ENCODE results near the gene SMAD3.
"Not testable (repeated sequence)": the region's sequence is repeated elsewhere in the genome, so short reads cannot be mapped to it uniquely, and the experiment has no call there.

The SMAD3 gene

DNA sequence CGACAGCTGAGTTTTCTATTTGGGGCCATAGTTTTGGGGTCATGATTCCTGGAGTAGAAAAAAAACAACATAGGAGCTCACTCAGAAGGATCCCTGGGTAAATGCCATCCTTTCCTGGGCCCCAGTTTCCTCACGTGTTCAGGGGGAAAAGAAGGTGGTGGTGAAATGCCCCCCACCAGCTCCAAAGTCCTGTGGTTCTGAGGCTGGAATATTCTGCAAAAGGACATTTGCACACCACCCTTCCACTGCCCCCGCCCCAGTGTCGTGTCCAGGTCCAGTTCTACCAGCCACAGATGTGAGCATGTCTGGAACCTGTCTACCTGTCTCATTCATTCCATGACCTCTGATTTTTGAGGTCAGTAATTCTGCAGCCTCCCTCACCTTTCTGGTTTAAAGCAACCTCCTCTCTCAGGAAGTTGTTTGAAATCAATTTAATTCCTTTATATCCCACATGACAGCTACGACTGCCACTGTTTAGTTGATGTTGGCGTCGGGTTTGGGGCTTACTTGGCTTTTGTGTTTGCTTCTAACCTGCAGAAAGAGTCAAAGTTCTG is 82.1 kb downstream of the SMAD3 start:
- TF ChIP-seq, protein P1, sequence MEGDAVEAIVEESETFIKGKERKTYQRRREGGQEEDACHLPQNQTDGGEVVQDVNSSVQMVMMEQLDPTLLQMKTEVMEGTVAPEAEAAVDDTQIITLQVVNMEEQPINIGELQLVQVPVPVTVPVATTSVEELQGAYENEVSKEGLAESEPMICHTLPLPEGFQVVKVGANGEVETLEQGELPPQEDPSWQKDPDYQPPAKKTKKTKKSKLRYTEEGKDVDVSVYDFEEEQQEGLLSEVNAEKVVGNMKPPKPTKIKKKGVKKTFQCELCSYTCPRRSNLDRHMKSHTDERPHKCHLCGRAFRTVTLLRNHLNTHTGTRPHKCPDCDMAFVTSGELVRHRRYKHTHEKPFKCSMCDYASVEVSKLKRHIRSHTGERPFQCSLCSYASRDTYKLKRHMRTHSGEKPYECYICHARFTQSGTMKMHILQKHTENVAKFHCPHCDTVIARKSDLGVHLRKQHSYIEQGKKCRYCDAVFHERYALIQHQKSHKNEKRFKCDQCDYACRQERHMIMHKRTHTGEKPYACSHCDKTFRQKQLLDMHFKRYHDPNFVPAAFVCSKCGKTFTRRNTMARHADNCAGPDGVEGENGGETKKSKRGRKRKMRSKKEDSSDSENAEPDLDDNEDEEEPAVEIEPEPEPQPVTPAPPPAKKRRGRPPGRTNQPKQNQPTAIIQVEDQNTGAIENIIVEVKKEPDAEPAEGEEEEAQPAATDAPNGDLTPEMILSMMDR (conservative IDR thresholded peaks at IDR 0.05), result no peak
- H3K27ac ChIP-seq, result peak overlapping the region; percentile 91

DNA sequence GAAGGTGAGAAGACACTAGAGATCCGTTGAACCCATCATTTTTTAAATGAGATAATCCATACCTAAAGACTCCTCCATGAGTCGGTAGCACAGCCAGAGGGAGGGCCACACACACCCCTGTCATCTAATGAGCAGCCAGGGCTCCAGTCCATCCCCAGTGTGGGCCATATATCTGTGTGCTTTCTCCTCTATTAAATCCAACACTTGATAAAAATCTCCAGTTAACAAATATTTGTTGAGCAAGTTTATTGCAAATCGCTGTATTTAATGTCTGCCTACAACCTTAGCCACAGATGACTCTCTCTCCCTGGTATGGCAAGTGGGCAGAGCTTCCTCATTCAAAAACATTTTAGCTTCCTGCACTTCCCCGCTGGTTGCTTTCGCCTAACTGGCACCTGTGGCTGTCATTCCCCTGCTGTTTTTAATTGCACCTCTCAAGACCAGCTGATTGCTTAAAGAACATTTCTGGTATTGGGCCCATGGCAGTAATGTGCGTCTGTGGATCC is 82.8 kb downstream of the SMAD3 start:
- TF ChIP-seq, protein P1 (conservative IDR thresholded peaks at IDR 0.05), result no peak
- H3K27ac ChIP-seq, result peak overlapping the region; percentile 91

DNA sequence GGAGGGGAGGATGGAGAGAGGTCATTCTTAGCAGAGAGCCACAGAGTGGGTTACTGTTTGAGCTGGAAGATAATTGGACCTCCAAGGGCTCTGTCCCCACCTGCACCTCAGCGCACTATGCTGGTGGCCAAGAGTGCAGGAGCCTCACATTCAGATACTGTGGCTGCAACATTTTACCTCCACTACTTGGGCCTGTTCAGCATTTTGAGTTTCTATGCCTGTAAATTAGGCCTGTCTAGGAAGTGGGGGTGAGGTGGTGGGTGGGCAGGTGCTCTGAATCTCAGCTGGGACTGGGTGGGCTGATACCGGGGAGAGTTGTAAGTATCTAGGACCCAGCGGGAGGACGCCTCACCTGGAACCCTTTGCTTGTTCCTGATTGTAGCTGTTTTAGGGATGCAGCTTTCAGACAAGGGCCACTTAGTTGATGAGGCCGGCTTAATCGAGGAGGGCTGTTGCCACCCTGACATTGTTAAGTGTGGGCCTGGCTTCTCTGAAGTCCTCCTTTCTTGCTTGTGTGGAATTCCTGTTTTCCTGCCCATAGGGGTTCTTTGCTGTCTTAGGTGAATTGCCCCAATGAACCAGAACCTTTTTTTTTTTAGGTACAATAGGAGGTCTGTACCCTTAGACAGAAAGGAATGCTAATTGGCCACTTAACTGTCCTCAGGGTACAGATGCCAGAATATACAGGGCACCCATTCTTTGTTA is 83.8 kb downstream of the SMAD3 start:
- TF ChIP-seq, protein P1 (conservative IDR thresholded peaks at IDR 0.05), result no peak
- peak overlapping the region; percentile 91 for H3K27ac ChIP-seq

DNA sequence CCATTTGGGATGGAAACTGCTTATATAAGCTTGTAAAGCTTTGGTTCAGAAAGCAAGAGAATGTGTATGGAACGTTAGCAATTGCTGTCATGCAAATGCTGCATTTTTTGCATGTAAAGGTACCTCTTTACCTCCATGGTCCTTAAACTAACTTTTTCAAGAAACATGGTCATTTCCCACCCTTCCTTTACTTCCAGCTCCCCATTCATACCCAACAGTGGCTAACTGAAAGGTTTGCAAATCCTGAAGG is 84.3 kb downstream of the SMAD3 start:
- TF ChIP-seq, protein P1 (conservative IDR thresholded peaks at IDR 0.05), result no peak
- peak overlapping the region; percentile 91 for H3K27ac ChIP-seq

DNA sequence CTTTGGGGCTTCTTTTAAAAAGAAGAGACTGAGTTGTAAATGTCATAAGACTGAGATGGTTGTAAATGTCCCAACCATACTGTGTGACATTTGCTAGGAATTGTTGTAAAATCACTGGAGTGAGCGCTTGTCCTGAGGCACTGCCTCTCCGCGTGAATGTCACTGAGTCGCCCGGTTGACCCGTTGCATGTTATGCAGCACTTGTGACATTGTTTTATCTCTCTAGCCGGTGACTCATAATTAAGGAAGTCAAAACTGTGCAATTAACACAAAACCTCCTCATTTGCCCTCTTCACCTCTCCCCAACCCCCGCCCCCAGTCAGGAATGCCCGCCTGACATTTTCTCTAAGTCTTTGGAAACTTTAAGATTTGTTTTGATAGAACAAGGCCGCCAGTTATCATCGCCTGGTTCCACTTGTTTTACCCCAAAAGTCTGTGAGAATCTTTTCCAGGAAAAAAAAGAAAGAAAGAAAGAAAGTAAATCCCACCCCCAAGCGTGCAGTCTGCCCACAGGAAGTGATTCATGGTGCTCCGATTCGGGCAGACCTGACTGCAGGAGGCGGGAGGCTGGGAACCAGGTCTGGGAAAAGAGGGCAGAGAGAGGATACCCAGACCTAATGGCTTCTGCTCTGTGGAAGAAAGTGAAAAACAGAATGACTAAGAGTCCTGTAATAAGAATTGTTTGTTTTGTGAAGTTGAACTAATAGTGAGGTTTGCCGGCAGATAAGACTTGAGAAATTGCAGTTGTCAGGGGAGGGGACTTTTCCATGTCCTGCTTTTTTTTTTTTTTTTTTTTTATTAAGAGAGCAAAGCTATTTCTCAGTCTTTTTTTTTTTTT is 84.8 kb downstream of the SMAD3 start:
- TF ChIP-seq, protein P1 (conservative IDR thresholded peaks at IDR 0.05), result no peak
- peak overlapping the region; percentile 91 for H3K27ac ChIP-seq

DNA sequence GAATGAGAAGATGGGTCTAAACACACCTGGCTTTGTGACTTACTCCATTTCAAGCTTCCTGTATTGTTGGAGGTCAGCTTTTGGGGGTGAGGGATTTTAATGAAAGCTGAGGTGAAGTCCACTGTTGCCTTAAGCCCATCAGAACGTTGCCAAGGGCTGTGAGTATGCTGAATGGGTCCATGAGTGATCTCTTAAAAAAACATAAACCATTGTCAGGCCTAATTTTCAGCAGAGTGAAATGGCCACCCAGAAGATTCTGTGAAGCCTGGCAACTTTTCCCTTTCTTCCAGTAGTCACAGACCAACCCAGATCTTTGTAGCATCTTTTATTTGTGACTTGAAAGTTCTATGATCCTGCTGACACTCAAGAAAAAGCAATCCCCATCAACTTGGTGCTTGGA is 87.0 kb downstream of the SMAD3 start:
- H3K27ac ChIP-seq, result no peak overlapping the region
- TF ChIP-seq, protein P1 (conservative IDR thresholded peaks at IDR 0.05), result no peak

DNA sequence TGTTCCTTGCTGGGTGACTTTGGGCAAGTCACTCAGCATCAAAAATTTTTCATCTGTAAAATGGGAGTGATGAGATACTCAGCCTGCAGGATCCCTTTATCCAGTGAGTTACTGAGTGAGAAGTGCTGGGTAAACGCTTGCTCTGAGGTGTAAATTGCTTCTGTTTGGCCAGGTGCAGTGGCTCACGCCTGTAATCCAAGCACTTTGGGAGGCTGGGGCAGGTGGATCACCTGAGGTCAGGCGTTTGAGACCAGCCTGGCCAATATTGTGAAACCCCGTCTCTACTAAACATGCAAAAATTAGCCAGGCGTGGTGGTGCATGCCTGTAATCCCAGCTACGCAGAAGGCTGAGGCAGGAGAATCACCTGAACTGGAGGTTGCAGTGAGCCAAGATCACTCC is 87.6 kb downstream of the SMAD3 start:
- not testable (repeated sequence) for H3K27ac ChIP-seq

Measured in VCaP (cell line).